Peyer's patch (tissue), 4 donors: Measurements from ENCODE around the gene MTG2.

Experiments
- POLR2A ChIP-seq, 2 donors: fragments of 450-650 bp; IDR thresholded peaks; one replicate each; pipeline ENCODE4 v1.5.1; 2017; ENCODE audit warnings: antibody characterized with exemption in 2 of 2, mild to moderate bottlenecking in 2 of 2, moderate library complexity in 2 of 2
- TF ChIP-seq, protein P1 (sequence below), 6 experiments: fragments of 450-650 bp in 4 of 6; fragments of 200-600 bp in 2 of 6; sonication (generic) in 1 of 6; IDR thresholded peaks; one replicate each; pipeline ENCODE4 v1.5.1; 2017 to 2019; ENCODE audit warnings: antibody characterized with exemption in 6 of 6, mild to moderate bottlenecking in 3 of 6, moderate library complexity in 1 of 6

DNA sequence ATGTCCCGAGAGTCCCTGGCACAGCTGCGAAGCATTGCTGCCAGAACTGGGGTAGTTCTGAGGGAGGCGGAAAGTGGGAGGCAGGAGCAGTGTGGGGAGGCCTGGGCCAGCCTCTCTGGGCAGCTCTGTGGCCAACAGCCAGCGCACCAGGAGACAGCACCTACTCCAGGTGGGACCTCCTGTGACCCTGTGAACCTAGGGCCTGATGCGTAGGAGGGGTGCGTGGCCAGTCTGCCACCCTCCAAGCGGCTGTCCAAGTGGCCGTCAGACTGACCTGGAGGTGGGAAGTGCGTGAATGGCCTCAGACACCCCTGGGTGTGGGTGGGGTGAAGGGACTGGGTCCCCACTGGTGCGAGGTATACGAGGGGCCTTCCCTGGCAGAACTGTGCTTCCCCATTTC, 23.8 kb upstream of the MTG2 start:
- TF ChIP-seq, protein P1, sequence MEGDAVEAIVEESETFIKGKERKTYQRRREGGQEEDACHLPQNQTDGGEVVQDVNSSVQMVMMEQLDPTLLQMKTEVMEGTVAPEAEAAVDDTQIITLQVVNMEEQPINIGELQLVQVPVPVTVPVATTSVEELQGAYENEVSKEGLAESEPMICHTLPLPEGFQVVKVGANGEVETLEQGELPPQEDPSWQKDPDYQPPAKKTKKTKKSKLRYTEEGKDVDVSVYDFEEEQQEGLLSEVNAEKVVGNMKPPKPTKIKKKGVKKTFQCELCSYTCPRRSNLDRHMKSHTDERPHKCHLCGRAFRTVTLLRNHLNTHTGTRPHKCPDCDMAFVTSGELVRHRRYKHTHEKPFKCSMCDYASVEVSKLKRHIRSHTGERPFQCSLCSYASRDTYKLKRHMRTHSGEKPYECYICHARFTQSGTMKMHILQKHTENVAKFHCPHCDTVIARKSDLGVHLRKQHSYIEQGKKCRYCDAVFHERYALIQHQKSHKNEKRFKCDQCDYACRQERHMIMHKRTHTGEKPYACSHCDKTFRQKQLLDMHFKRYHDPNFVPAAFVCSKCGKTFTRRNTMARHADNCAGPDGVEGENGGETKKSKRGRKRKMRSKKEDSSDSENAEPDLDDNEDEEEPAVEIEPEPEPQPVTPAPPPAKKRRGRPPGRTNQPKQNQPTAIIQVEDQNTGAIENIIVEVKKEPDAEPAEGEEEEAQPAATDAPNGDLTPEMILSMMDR (IDR thresholded peaks at IDR 0.05): no peak
- TF ChIP-seq POLR2A (IDR thresholded peaks at IDR 0.05): no peak
